Esophagus muscularis mucosa (tissue), 3 donors: ENCODE measurements around the gene ZNF189.

ENCODE experiments used
- EP300 ChIP-seq: sonication (generic); formaldehyde crosslinking; IDR thresholded peaks from one replicate; pipeline ENCODE4 v1.6.1; 2017; ENCODE audit warnings: antibody characterized with exemption
- TF ChIP-seq, protein P1 (sequence below), 3 experiments: fragments of 200-600 bp in 2 of 3; fragments of 450-650 bp in 1 of 3; sonication (generic) in 2 of 3; IDR thresholded peaks; one replicate each; pipeline ENCODE4 v1.5.1; 2017 to 2019; ENCODE audit warnings: antibody characterized with exemption in 3 of 3, mild to moderate bottlenecking in 2 of 3, moderate library complexity in 1 of 3

DNA sequence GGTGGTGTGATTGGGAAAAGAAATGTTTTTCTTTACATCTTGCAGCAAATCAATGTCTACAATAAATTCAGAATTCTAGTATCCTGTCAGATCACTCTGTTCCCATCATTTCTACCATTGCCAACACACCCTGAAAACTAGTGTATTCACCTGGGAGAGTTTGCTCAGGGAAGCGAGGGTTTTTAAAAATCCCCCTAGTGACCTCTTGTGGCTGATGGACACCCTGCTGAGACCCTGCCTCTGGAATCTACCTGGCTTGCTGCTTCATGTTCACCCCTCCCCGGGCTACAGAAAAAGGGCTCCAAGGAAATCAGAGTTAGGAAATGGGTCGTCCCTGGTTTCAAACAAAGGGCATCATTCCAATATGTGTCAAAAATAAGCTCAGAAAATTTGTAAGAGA is 58.4 kb downstream of the ZNF189 start:
- TF ChIP-seq, protein P1, sequence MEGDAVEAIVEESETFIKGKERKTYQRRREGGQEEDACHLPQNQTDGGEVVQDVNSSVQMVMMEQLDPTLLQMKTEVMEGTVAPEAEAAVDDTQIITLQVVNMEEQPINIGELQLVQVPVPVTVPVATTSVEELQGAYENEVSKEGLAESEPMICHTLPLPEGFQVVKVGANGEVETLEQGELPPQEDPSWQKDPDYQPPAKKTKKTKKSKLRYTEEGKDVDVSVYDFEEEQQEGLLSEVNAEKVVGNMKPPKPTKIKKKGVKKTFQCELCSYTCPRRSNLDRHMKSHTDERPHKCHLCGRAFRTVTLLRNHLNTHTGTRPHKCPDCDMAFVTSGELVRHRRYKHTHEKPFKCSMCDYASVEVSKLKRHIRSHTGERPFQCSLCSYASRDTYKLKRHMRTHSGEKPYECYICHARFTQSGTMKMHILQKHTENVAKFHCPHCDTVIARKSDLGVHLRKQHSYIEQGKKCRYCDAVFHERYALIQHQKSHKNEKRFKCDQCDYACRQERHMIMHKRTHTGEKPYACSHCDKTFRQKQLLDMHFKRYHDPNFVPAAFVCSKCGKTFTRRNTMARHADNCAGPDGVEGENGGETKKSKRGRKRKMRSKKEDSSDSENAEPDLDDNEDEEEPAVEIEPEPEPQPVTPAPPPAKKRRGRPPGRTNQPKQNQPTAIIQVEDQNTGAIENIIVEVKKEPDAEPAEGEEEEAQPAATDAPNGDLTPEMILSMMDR (IDR thresholded peaks at IDR 0.05): no peak
- no peak for TF ChIP-seq EP300
